GM18861 (cell line): ENCODE measurements around the gene TKT.

Experiments
- ATAC-seq: cut with Tn5 transposase; IDR thresholded peaks from one replicate; pipeline ENCODE4 v1.9.1; 2021; ENCODE audit not compliant: unreplicated experiment

Gene TKT

DNA sequence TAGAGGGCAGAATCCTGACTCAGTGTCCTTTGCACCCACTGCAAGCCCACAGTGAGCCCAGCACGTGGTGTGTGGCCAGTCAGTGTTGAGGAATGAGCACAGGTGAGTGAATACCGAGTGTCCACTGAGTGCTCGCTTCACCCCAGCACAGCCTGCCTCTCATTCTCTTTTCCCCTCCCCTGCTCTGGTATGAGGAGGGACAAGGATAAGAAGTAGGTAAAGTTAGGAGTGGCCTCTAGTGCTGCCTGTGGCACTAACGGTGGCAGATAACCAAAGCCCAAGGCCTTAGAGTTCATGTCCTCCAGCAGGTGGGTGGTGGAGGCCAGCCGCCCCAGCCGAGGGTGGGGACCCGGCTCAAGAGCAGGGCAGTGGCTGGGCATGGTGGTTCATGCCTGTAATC, 56.8 kb downstream of the TKT start:
- no peak for ATAC-seq

DNA sequence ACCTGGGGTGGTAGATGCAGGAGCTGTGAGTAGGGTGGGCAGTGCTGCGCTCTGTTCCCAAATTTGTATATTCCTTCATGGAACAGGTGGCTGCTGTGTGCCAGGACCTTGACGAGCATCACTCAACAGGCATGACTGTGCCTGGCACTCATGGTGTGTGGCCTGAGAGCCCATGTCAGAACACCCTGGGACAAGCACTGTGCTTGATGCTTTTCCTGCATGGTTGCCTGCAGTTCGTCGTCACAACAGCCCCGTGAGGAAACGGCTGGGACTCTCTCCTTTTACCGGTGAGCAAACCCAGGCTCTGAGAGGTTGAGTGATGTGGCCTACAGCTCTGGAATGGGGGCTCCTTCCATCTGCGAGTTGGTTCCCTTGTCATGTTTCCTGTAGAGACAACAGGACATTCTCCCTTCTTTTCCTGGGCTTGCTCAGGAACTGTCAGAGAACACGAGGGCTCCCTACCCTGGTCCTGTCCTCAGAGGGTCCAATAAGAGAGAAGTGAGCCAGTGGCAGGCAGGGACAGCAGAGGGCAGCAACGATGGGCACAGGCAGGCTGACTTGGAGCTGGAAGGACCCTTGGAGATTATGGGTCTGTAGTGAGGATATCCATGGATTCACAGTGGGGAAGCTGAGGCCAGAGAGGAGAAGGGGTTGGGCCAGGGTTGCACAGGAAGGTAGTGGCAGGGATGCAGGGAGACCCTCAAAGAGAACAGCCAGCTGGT, 57.4 kb downstream of the TKT start:
- ATAC-seq = no peak

DNA sequence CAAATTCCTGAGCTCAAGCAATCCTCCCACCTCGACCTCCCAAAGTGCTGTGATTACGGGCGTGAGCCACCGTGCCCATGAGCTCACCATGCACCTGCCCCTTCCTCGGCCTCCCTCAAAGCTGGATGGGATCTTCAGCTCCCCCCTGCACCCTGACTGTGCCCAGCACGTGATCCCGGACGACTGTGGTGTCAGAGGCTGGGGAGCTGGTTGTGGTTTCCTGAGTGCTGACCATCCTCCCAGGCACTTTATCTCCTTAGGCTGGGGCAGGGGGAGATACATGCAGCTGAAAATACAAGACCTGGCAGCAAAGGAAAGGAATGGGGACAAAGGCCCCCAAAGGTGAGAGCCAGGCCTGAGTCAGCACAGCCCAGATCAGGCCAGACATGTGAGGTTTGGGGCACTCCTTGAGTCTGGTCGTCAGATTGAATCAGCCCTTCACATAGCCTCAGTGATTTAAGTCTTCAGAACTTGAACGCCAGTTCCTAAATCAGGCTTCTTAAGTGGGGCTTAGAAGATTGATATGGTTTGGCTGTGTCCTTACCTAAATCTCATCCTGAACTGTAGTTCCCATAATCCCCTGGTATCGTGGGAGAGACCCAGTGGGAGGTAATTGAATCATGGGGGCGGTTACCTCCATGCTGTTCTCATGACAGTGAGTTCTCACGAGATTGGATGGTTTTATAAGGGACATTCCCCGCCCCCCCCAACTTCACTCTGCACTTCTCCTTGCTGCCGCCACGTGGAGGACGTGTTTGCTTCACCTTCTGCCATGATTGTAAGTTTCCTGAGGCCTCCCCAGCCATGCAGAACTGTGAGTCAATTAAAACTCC, 59.0 kb downstream of the TKT start:
- ATAC-seq = peak; percentile 27

DNA sequence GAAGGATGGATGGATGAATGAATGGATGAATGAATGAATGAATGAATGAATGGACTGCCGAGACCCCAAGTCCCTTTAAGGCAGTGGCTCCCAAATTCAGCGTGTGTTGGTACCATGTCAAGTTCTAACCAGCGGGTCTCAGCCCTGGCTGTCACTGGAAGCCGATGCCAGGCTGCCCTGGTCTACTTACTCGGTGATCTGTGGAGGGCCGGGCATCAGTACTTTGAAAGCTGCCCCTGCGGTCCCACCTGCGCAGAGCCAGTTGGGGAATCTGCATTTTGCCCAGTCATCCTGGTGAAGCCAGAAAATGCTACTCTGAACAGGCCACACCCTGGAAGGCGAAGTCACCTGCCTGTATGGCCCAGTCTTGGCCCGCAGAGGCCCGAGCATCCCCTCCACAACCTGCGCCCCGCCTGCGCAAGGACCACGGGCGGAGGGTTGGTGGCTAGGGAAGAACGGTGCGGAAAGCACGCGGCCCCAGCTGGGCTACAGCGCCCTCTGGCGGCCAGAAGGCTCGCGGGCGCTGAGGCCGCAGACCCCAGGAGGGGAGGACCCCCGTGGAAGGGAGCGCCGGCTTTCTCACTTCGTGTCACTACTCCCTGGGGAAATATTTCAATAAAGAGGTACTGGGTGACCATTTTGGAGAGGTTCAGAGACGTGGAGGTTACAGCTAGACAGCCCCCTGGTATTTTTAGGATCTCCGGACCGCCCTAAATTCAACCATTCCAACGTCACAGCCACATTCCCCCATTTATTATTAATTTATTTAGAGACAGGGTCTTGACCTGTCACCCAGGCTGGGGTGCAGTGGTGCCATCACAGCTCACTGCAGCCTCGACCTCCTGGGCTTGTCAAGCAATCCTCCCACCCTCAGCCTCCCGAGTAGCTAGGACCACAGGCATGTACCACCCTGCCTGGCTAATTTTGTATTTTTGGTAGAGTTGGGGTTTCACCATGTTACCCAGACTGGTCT, 59.9 kb downstream of the TKT start:
- ATAC-seq = no peak

DNA sequence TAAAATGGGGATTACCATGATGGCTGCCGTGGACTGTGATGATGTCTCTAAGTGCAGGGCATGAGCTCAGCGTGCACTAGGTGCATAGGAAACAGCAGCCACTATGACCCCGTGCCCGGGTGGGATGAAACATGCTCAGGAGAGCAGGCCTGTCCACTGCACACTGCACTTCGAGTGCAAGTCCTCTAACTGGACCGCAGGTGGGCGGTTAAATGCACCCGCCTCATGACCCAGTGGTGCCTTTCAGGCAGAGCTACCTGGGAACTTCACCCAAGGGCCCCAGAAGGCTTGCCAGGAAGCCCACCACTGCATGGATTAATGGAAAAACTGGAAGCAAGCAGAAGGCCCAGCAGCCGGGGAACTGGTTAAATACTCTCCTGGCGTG, 60.8 kb downstream of the TKT start:
- ATAC-seq = no peak

DNA sequence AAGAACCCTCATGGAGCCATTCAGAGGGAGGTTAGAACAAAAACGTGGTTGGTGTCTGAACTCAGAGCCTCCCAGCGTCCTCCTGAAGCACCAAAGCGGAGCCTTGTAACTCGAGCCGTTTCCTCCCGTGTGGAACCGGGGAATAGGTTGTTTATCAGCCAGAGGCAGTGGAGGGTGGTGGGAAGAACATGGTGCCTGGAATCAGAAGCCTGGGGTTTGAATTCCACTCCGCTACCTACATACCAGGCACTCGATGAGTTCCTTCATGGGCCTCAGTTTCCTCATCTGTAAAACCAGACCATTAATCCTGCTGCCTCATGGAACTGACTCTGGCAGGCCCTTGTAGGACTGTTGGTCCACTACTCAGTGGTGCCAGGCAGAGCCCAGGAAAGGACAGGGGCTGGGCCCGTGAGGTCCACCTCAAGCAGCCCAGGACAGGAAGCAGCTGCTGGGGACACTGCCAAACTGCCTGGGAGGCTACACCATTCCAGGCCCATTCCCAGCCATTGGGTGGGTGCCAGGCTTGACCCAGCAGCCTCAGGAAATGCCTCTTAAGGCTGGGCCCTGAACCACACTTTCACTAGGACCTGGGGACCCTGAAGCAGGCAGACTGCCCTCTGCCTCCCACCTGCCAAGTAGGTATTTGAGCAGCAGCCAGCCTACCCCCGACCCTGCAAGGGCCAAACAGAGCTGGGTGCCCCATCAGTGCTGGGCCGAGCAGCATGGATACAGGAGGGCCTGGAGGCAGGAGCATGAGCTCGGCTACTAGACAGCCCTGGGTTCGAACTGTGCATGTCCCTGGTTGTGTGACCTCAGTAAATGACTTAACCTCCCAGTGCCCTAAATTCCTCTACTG, 61.4 kb downstream of the TKT start:
- no peak for ATAC-seq

DNA sequence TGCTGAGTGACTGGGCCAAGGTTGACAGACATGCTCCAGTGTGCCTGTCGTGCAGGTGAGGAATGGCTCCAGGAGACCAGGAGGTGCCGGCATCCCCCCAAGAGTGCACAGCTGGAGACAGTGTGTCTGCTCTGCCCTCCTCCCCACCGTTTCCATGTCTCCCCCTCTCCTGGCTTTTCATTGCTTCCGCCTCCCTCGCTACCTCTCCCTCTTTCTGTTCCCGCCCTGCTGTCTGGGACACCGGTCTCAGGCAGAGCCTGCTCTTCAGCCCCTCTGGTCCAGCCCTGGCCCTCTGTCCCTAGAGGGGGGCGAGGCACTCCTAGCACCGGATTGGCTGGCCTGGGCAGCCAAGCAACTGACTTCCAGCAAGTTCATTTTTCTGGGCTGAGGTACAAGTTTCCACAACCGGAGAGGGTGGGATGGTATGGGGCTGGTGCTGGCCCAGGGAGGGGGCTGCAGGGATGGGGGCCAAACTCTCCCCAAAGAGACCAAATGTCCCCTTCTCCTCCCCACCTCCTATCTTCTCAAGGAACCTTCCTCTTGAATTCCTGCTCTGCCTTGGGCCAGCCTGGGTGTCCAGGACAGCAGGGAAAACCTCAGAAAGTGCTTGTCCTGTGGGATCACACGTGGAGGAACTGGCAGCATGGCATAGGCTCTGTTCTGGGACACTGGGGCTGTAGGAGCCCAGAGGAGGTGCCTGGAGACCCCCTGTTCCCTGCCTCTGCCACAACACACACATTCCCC, 62.2 kb downstream of the TKT start:
- no peak for ATAC-seq

DNA sequence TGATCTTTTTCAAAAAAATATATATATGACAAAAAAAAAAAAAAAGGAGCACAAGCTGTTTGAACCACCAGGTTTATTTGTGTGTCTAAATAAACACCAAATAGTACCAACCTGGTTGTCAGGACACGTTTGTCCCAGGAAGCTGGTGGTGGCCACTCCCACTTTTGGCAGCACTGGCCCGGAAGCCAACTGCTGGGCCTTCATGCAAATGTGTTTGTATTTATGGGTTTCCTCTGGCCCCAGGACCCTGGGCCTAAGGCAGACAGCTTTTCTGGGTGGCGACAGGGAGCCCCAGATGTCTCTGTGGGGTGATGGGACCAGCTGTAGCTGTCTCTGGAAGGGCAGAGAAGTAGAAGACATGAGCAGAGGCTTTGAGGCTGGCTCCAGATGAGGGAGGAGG, 63.2 kb downstream of the TKT start:
- peak; percentile 49 for ATAC-seq

DNA sequence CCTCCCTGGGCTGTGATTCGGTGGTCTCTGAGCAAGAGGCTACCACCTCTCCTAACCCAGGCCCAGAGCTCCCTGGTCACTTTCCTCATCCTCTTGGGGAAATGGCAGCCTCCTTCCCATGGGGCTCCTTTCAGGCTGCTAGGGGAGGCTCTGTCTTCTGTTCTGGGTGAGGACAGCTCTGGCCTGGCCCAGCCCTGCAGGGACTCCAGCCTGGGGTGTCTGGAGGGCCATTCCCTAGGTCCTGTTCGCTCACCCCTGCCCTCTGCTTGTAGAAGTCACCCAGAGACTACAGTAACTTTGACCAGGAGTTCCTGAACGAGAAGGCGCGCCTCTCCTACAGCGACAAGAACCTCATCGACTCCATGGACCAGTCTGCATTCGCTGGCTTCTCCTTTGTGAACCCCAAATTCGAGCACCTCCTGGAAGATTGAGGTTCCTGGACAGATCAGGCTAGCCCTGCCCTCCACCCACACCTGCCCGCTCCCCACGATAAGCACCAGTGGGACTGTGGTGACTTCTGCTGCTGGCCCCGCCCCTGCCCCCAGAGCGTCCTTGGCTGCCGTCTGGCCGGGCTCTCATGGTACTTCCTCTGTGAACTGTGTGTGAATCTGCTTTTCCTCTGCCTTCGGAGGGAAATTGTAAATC, 63.9 kb downstream of the TKT start:
- no peak for ATAC-seq

DNA sequence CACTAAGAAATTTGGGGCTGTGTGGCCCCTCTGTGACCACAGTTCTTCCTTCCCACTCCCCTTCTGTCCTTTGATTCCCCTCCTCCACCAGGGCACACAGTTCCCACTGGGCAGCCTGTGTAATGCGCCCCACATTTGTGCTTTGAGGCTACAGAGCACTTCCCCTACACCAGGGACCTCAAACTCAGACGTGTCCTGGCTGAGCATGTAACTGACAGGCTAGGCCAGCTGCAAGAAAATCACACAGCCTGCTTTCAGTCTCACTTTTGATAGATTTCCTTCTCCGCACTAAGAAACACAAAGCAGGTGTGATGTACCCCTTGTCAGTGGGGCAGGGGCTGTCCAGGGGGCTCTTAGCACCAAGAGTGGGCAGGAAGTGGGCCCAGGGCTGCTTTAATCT, 65.2 kb downstream of the TKT start:
- ATAC-seq = no peak

DNA sequence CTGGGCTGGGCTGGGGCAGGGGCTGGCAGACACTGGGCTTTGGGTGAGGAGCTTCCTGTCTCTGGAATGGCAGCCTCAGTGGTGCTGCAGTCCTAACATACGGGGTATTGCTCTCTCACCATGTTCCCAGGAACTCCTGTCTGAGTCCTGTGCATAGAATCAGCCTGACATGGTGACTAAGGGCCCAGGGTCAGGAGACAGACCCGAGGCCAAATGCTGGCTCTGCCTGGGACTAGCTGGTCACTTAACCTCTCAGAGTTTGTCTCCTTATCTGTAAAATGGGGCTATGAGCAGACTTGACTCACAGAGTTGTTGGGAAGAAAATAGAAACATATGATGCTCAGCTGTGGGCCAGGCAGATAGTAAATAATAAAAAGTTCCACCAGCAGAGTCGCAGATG, 66.5 kb downstream of the TKT start:
- no peak for ATAC-seq

DNA sequence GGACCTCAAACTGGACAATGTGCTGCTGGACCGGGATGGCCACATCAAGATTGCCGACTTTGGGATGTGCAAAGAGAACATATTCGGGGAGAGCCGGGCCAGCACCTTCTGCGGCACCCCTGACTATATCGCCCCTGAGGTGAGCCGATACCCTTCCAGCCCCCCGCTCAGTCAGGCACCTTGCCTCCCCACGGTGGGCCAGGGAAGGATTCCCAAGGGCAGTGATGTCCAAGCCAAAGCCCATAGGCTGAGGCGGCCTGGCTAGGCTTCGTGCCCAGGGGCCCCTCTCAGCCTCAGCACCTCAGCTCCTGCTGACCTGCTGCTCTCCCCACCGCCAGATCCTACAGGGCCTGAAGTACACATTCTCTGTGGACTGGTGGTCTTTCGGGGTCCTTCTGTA, 67.1 kb downstream of the TKT start:
- no peak for ATAC-seq

DNA sequence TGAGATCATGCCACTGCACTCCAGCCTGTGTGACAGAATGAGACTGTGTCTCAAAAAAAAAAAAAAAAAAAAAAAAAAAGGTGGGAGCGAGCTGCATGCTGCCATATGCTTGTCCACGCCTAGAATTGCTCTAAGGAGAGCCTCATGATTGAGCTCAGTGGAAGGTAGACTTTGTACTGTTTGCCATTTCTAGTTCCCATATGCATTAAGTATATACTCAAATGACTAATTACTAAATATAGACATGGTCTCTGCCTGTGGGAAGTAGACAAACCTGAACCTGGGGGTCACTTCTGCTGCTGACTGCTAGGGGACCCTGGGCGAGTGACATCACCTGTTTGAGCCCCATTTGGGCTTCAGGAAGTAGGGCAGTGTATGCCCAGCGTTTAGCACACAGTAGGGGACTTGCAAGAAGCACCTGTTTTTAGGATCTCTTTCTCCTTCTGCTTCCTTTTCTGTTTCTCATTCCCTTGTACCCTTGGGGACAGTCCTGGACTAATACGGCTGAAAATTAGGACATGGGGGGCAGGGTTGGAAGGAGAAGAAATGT, 67.6 kb downstream of the TKT start:
- no peak for ATAC-seq

DNA sequence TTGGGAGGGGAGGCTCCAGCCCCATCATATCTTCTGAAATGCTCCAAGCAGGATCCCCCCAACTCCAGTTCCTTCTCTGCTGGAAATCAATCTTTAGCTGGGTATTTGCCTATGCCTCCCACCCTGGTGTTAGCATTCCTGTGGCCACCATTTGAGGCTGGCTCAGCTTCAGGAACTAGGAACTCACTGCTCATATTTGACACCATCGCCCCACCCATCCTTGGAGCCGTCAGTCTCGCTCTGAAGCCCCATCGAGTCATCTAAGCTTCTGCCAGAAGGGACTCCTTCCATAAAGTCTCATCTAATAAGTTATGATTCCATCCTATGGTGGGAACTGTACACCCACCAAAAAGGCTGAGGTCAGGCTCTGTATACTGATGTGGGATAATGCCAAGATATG, 68.4 kb downstream of the TKT start:
- ATAC-seq = no peak

DNA sequence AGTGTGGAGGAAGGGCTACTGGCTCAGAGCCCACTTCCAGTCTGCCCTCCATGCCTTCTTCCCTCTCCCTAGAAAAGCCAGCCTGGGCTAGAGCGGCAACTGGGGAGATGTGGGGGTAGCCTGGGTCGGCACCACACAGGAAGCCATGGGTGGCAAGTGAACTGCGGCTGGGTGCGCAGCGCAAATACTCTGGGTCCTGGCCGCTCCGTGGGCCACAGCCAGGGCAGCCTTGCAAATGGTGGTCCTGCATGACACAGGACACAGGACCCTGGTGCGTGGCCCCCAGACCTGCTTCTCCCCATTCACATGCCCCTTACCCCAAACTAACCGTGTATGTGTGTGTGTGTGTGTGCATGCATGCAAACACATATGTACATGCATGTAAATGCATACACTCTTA, 69.1 kb downstream of the TKT start:
- ATAC-seq = no peak

DNA sequence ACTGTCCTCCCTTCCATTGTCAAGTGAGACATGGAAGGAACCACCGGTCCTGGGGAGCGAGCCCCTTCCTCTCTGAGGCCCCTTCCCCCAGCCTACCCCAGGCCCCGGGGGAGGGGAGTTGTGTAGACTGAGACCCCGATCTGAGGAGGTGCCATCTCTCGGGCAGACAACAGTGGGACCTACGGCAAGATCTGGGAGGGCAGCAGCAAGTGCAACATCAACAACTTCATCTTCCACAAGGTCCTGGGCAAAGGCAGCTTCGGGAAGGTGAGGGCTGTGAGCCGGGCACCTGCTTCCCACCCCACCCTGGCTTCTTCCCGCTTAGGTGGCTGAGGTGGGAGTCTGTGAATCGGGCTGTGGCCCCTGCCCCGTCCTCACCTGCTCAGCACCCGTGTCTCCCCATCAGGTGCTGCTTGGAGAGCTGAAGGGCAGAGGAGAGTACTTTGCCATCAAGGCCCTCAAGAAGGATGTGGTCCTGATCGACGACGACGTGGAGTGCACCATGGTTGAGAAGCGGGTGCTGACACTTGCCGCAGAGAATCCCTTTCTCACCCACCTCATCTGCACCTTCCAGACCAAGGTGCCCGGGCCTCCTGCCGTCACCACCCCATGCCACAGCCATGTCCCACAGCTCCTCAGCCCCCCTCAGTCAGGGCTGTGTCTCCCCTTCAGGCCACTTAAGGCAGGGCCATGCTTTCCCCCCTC, 69.9 kb downstream of the TKT start:
- no peak for ATAC-seq

DNA sequence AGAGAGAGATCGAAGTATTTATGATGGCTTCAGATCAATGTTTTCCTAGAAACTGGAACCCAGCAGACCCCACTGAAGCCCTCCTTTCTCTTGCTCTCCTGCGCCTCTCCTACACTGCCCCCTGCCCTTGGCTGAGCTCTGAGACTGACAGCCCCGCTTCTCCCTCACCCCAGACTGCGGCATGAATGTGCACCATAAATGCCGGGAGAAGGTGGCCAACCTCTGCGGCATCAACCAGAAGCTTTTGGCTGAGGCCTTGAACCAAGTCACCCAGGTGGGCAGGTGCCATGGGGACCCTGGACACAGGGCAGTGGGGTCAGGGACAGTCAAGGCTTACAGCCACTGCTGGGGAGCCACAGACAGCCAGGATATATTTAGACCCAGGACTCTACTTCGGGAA, 71.1 kb downstream of the TKT start:
- no peak for ATAC-seq

DNA sequence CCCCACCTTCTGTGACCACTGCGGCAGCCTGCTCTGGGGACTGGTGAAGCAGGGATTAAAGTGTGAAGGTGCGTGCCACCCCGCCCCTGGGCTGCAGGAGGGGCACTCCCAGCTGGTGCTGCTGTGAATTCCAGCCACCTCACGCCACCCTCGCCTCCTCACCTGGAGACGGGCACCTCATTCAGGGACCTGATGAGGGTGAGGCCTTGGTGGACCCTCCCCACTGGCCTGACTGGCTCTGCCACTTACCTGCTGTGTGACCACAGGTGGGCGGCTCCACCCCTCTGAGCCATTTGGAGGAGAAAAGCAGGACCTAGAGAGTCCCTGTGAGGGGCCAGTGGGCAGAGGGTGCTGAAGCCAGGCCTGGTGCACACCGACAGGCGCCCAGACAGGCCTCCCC, 72.3 kb downstream of the TKT start:
- ATAC-seq = no peak
